Prostate gland (tissue), 2 donors: ENCODE data around the gene CROCC2. TPM values are rescaled to one million over a fixed set of nuclear protein-coding genes. Genes with fewer than 3 reads are reported as not detected.

Experiments
- DNase-seq: peaks from one replicate; pipeline ENCODE4 v3.0.0-alpha.2; 2019; ENCODE audit warnings: low spot score
- H3K27ac ChIP-seq, 2 donors: fragments of 200-600 bp; sonication (generic); 2 replicates each; pipeline ENCODE4 v1.5.1; 2017 to 2019
- H3K27me3 ChIP-seq: fragments of 200-600 bp; sonication (generic); replicated peaks from 2 replicates; pipeline ENCODE4 v1.5.1; 2019; ENCODE audit not compliant: insufficient read depth
- H3K36me3 ChIP-seq, 2 donors: fragments of 200-600 bp; sonication (generic); 1 replicate in 1 of 2; 2 replicates in 1 of 2; pipeline versions ENCODE4 v1.5.1 to v1.8.1; 2017 to 2019
- H3K4me1 ChIP-seq: fragments of 200-600 bp; sonication (generic); replicated peaks from 2 replicates; pipeline ENCODE4 v1.5.1; 2019
- H3K4me3 ChIP-seq, 2 donors: fragments of 200-600 bp; sonication (generic); 2 replicates each; pipeline ENCODE4 v1.5.1; 2017 to 2019
- H3K9me3 ChIP-seq: fragments of 200-600 bp; sonication (generic); 2 replicates; pipeline ENCODE4 v1.5.1; 2017
- POLR2A ChIP-seq: fragments of 450-650 bp; IDR thresholded peaks from one replicate; pipeline ENCODE4 v1.6.1; 2016; ENCODE audit warnings: antibody characterized with exemption, mild to moderate bottlenecking
- POLR2AphosphoS5 ChIP-seq: sonication (generic); formaldehyde crosslinking; IDR thresholded peaks from one replicate; pipeline ENCODE4 v1.6.1; 2017; ENCODE audit warnings: antibody characterized with exemption
- WGBS: methylation state at CpG from one replicate; pipeline ENCODE4 v1.1.5; 2018; 5-methylcytosine and 5-hydroxymethylcytosine counted together
- intact Hi-C: fragments of 100-400 bp; cut with DNase I; formaldehyde crosslinking; loops from one replicate; pipeline ENCODE4 v1.14.2; 2022
- total RNA-seq, 2 donors: library from RNA; depleted of rRNA; stranded (reverse); fragments of >200 nt; gene quantifications; one replicate each; pipeline ENCODE4 v1.1.0, GENCODE V29; 2016
- TF ChIP-seq, protein P1 (sequence below), 4 experiments: fragments of 200-600 bp in 2 of 4; fragments of 450-650 bp in 2 of 4; sonication (generic) in 2 of 4; IDR thresholded peaks; 1 replicate in 3 of 4; 2 replicates in 1 of 4; pipeline ENCODE4 v1.5.1; 2016 to 2019; ENCODE audit warnings: antibody characterized with exemption in 4 of 4, mild to moderate bottlenecking in 2 of 4, moderate library complexity in 2 of 4

CROCC2 gene
- total RNA-seq, 2 donors from 2014 or later = 0.23 TPM; not detected in 1

DNA sequence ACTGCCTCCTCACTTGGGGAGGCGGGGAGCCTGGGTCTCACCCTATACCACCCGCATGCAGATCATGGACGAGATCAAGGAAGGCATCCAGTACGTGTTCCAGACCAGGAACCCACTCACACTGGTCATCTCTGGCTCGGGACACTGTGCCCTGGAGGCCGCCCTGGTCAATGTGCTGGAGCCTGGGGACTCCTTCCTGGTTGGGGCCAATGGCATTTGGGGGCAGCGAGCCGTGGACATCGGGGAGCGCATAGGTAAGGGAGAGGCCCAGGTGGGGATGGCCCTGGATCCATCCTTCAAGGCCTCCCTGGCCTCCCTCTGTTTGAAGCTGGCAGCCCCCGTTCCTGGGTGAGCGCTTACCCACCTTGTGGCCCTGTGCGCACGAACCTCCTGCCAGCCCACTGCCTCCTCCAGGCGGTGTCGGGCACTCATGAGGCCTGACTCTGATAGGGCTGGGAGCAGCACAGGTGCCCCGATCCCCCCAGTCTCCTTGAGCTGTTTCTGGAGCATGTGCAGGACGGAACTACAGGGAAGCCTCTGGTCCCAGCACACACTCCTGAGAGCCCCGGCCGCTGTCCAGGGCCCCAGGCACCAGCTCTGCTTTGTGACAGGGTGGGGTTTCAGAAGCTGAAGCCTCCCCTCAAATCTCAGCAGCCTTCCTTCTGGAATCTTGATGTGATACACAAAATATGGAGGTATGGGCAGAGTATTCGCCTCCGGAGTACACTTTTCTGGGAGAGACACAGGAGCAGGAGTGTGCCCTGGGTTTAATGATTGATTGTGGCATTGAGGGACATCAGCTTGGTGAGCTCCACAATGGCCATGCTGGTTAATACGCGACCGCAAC, 36.8 kb upstream of the CROCC2 start:
- Histone ChIP-seq H3K36me3 (no peaks in the 10 kb centered on the region), H3K27me3 (no peaks in the 10 kb centered on the region), H3K4me3 (no peak overlapping the region), H3K27ac (no peak overlapping the region), H3K9me3 (no peaks in the 10 kb centered on the region), H3K4me1 (no peaks in the 10 kb centered on the region)
- no peak for DNase-seq
- no peak for TF ChIP-seq POLR2A
- TF ChIP-seq POLR2AphosphoS5 = no peak
- TF ChIP-seq, protein P1, sequence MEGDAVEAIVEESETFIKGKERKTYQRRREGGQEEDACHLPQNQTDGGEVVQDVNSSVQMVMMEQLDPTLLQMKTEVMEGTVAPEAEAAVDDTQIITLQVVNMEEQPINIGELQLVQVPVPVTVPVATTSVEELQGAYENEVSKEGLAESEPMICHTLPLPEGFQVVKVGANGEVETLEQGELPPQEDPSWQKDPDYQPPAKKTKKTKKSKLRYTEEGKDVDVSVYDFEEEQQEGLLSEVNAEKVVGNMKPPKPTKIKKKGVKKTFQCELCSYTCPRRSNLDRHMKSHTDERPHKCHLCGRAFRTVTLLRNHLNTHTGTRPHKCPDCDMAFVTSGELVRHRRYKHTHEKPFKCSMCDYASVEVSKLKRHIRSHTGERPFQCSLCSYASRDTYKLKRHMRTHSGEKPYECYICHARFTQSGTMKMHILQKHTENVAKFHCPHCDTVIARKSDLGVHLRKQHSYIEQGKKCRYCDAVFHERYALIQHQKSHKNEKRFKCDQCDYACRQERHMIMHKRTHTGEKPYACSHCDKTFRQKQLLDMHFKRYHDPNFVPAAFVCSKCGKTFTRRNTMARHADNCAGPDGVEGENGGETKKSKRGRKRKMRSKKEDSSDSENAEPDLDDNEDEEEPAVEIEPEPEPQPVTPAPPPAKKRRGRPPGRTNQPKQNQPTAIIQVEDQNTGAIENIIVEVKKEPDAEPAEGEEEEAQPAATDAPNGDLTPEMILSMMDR (IDR thresholded peaks at IDR 0.05) = no peak
- intact Hi-C loops = no loop called here
- WGBS = 93% methylated on average over 21 of the region's 25 CpGs

DNA sequence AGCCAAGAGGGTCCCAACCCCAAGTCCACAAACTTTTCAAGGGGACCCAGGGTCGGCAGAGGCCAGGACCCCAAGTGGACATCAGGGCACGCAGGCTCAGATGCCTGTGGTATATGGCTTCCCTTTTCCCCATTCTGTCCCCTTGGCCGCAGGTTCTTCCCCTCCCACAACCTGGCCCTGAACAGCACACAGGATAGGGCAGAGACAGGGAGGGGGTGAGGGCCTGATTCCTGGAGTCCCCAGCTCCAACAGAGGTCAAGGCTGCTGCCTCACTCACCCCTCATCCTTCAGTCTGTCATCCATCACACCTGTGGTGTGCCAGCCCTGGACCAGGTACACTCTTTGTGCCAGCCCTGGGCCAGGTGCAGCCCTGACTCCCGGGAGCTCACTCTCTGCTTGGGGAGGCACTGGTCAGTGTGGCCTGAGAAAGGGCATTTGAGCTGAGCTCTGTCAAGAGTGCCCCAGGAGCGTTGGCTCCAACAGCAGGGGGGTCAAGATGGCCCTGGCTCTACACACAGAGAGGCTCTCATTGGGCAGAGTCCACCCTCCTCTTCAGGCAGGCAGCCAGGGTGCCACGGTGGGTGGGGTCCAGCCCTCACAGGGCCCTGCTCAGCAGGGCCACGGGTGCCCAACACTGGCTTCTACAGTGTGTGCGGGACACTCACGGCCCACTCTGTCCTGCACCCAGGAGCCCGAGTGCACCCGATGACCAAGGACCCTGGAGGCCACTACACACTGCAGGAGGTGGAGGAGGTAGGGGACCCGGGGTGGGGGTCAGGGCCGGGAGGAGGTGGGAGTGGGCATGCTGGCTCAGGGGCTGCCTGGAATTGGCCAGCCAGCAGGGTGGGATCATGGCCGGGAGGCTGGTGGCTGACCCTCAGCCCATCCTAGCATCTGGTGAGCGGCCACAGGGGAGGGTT, 35.9 kb upstream of the CROCC2 start:
- H3K9me3 ChIP-seq = no peaks in the 10 kb centered on the region
- no peak overlapping the region for H3K27ac ChIP-seq
- DNase-seq = no peak
- no peaks in the 10 kb centered on the region for H3K27me3 ChIP-seq
- intact Hi-C loops = no loop called here
- 92% methylated on average over 15 of the region's 15 CpGs for WGBS
- no peaks in the 10 kb centered on the region for H3K36me3 ChIP-seq
- no peaks in the 10 kb centered on the region for H3K4me1 ChIP-seq
- H3K4me3 ChIP-seq = no peak overlapping the region
- no peak for TF ChIP-seq POLR2A
- TF ChIP-seq, protein P1 (IDR thresholded peaks at IDR 0.05) = no peak
- no peak for TF ChIP-seq POLR2AphosphoS5

DNA sequence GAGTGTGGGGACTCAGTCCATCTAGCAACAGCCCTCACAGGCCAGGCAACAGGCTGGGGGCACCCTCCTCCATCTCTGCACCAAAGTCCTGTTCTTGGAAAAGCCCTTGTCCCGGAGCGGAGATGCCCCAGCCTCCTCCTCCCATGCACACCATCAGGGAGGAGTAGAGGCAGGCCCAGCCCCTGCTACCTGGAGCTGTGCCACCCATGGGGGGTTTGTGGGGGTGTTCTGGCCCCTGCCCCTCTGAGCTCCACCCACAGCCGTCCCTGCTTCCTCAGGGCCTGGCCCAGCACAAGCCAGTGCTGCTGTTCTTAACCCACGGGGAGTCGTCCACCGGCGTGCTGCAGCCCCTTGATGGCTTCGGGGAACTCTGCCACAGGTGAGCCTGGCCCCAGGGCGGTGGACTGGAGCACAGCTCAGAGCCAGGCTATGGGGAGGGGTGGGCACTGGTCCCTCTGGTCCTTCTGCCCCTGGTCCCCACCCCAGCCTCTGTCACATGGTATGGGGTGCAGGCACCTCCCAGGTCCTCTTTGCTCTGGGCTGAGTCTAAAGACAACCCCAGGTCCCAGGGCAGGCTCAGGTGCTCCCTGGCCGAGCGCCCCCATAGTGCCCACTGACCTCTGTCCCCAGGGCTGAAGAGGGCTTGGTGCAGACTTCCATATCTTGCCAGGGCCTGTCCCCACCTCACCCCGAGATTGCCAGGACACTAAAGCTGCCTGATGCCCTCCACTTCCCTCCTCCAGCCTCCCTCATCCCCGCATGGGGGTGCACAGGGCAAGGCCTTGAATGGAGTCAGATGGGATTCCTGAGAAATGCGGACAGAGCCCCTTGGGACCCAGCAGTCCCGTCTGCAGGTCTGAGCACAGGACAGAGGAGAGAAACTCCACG, 34.8 kb upstream of the CROCC2 start:
- no peaks in the 10 kb centered on the region for H3K9me3 ChIP-seq

More for the DNA sequence above, 34.8 kb upstream of the CROCC2 start:
- no peak overlapping the region for H3K27ac ChIP-seq
- H3K4me3 ChIP-seq = no peak overlapping the region
- no peaks in the 10 kb centered on the region for H3K36me3 ChIP-seq
- DNase-seq = no peak
- TF ChIP-seq POLR2A = no peak
- TF ChIP-seq POLR2AphosphoS5 = no peak
- TF ChIP-seq, protein P1 (IDR thresholded peaks at IDR 0.05) = no peak
- no peaks in the 10 kb centered on the region for H3K27me3 ChIP-seq
- 87% methylated on average over 16 of the region's 16 CpGs for WGBS
- no peaks in the 10 kb centered on the region for H3K4me1 ChIP-seq
- intact Hi-C loops = no loop called here
